Esophagus squamous epithelium (tissue), 5 donors: Measurements from ENCODE around the gene SERPINF2. TPM values are rescaled to one million over a fixed set of nuclear protein-coding genes. Genes with fewer than 3 reads are reported as not detected.
A peak's percentile ranks its signal among the peaks of the same experiment; 100 is the strongest.

Experiments used
- DNase-seq: peaks from one replicate; lab custom pipeline; 2025; lab: John Stamatoyannopoulos, UW
- H3K27ac ChIP-seq, 4 donors: fragments of 200-600 bp; sonication (generic); one replicate each; pipeline ENCODE4 v1.5.1; 2016 to 2019; ENCODE audit warnings: mild to moderate bottlenecking in 1 of 4
- H3K27me3 ChIP-seq, 4 donors: fragments of 200-600 bp; sonication (generic); 1 replicate in 3 of 4; 2 replicates in 1 of 4; pipeline versions ENCODE4 v1.5.1 to v1.6.0; 2017 to 2021; ENCODE audit warnings: antibody characterized with exemption in 1 of 4
- H3K36me3 ChIP-seq, 3 donors: fragments of 200-600 bp; sonication (generic); one replicate each; pipeline ENCODE4 v1.5.1; 2016 to 2019
- H3K4me1 ChIP-seq, 3 donors: fragments of 200-600 bp; sonication (generic); one replicate each; pipeline ENCODE4 v1.5.1; 2017 to 2019
- H3K4me3 ChIP-seq, 4 donors: fragments of 200-600 bp; sonication (generic); 1 replicate in 3 of 4; 2 replicates in 1 of 4; pipeline ENCODE4 v1.5.1; 2016 to 2019; ENCODE audit warnings: mild to moderate bottlenecking in 2 of 4, moderate library complexity in 1 of 4
- H3K9me3 ChIP-seq, 3 donors: fragments of 200-600 bp; sonication (generic); one replicate each; pipeline ENCODE4 v1.5.1; 2016 to 2019
- POLR2A ChIP-seq, 4 donors: fragments of 450-650 bp; IDR thresholded peaks; one replicate each; pipeline ENCODE4 v1.6.1; 2017; ENCODE audit warnings: antibody characterized with exemption in 4 of 4, mild to moderate bottlenecking in 4 of 4, moderate library complexity in 3 of 4
- WGBS, 2 donors: methylation state at CpG; one replicate each; pipeline ENCODE4 v1.1.5; 2018; 5-methylcytosine and 5-hydroxymethylcytosine counted together
- intact Hi-C: fragments of 100-400 bp; cut with DNase I; formaldehyde crosslinking; loops from one replicate; pipeline ENCODE4 v1.15.0; 2022
- total RNA-seq, 4 donors: library from RNA; depleted of rRNA; stranded (reverse); fragments of >200 nt; gene quantifications; one replicate each; pipeline ENCODE4 v1.1.0, GENCODE V29; 2016
- TF ChIP-seq, protein P1 (sequence below), 6 experiments: fragments of 450-650 bp in 4 of 6; fragments of 200-600 bp in 2 of 6; sonication (generic) in 2 of 6; IDR thresholded peaks; one replicate each; pipeline ENCODE4 v1.5.1; 2016 to 2019; ENCODE audit warnings: antibody characterized with exemption in 6 of 6, mild to moderate bottlenecking in 4 of 6, moderate library complexity in 4 of 6
- donor health status: DM: yes; HTN: yes; CAD: no.

Gene SERPINF2
- total RNA-seq, 4 donors from 2014 or later: 0.22 to 7.1 (median 1.6) TPM

DNA sequence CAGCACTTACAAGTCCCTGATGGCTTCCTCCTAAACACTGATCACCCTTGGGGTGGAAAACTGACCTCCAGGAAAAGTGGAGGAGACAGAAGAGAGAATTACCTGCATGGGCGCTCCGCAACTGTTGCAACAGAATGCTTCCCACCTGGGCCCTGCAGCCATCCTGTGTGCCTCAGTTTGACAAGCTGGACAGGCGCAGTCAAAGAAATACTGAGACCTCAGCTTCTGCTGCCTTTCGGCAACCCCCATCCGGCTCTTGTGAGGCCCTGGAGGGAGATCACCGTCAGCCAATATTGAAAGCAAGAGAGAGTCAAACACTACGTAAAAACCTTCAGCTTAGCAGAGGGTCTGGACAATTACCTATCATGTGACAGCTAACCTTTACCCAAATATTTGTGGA lies 44.0 kb downstream of the SERPINF2 start:
- H3K4me3 ChIP-seq: no peak overlapping the region
- 77 to 88% methylated on average over 5 to 7 of the region's 7 CpGs for WGBS, 2 donors
- H3K27me3 ChIP-seq: no peaks in the 10 kb centered on the region
- H3K27ac ChIP-seq: peak overlapping the region; percentile 52 to 90 (median 71)
- H3K4me1 ChIP-seq: peaks cover 21 to 63% (median 34%) of the 10 kb centered on the region in 3 donors
- TF ChIP-seq, protein P1, sequence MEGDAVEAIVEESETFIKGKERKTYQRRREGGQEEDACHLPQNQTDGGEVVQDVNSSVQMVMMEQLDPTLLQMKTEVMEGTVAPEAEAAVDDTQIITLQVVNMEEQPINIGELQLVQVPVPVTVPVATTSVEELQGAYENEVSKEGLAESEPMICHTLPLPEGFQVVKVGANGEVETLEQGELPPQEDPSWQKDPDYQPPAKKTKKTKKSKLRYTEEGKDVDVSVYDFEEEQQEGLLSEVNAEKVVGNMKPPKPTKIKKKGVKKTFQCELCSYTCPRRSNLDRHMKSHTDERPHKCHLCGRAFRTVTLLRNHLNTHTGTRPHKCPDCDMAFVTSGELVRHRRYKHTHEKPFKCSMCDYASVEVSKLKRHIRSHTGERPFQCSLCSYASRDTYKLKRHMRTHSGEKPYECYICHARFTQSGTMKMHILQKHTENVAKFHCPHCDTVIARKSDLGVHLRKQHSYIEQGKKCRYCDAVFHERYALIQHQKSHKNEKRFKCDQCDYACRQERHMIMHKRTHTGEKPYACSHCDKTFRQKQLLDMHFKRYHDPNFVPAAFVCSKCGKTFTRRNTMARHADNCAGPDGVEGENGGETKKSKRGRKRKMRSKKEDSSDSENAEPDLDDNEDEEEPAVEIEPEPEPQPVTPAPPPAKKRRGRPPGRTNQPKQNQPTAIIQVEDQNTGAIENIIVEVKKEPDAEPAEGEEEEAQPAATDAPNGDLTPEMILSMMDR (IDR thresholded peaks at IDR 0.05): no peak
- TF ChIP-seq POLR2A (IDR thresholded peaks at IDR 0.05): no peak
- no peak for DNase-seq
- H3K36me3 ChIP-seq: peaks cover 0 to 22% (median 5%) of the 10 kb centered on the region in 3 donors
- intact Hi-C loops: no loop called here
- no peaks in the 10 kb centered on the region for H3K9me3 ChIP-seq

DNA sequence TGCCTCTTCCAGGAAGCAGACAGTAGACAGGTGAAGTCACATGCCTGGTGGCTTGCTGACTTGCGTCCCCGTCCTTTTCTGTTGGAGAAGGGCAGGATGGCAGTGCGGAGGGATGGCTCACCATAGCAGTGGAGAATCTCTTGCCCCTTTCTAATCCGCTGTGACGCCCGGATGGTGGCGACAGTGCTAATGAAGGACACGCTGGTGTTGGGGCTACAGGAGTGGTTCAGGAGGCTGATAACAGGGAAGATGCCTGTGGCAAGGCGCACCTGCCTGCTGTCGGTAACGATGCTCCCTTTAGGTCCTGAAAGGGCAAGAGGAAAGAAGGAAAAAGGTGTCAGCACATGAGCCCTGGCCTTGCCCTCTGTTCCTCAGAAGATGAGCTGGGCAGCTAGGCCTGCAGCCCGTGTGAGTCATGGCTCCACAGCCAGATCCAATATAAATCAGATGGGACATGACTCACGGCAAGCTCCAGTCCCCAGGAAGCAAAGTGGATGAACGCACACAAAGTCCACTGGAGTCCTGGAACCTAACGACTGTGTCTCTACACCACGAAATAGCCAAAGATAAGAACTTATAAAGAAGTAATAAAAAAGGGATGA lies 44.7 kb downstream of the SERPINF2 start:
- 61 to 64% methylated on average over 15 to 16 of the region's 16 CpGs for WGBS, 2 donors
- Histone ChIP-seq H3K4me3 (no peak overlapping the region), H3K4me1 (peaks cover 21 to 59% (median 32%) of the 10 kb centered on the region in 3 donors), H3K27ac (peak overlapping the region; percentile 52 to 90 (median 71)), H3K9me3 (no peaks in the 10 kb centered on the region), H3K36me3 (peaks cover 0 to 22% (median 5%) of the 10 kb centered on the region in 3 donors), H3K27me3 (no peaks in the 10 kb centered on the region)
- intact Hi-C loops: no loop called here
- TF ChIP-seq POLR2A (IDR thresholded peaks at IDR 0.05): peak in 1 of 4 donors; percentile 18
- TF ChIP-seq, protein P1 (IDR thresholded peaks at IDR 0.05): no peak
- no peak for DNase-seq

DNA sequence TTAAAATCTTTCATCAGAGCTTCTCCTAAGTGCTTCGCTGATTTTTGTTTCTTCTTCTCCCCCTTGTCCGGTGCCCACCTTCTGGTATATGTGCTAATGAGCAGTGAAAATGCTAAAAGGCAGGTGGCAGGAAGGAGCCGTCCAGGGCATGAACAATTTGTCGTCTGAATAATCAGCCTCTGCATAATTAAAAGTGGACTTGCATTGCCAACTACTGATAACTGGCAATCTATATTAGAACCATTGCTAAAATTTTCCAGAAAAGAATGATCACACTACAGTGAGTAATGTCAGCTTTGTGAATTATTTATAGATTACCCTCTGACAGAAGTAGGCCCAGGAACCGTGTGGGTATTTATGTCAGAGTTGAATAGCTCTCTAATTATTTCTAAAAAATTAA lies 47.3 kb downstream of the SERPINF2 start:
- Histone ChIP-seq H3K4me3 (no peak overlapping the region), H3K9me3 (no peaks in the 10 kb centered on the region), H3K27ac (no peak overlapping the region), H3K4me1 (peaks cover 6 to 50% (median 18%) of the 10 kb centered on the region in 3 donors), H3K36me3 (peaks cover 0 to 22% (median 5%) of the 10 kb centered on the region in 3 donors), H3K27me3 (no peaks in the 10 kb centered on the region)
- intact Hi-C loops: no loop called here
- WGBS, 2 donors: 48 to 57% methylated on average over 5 of the region's 5 CpGs
- DNase-seq: no peak
- TF ChIP-seq POLR2A (IDR thresholded peaks at IDR 0.05): no peak
- TF ChIP-seq, protein P1 (IDR thresholded peaks at IDR 0.05): no peak

DNA sequence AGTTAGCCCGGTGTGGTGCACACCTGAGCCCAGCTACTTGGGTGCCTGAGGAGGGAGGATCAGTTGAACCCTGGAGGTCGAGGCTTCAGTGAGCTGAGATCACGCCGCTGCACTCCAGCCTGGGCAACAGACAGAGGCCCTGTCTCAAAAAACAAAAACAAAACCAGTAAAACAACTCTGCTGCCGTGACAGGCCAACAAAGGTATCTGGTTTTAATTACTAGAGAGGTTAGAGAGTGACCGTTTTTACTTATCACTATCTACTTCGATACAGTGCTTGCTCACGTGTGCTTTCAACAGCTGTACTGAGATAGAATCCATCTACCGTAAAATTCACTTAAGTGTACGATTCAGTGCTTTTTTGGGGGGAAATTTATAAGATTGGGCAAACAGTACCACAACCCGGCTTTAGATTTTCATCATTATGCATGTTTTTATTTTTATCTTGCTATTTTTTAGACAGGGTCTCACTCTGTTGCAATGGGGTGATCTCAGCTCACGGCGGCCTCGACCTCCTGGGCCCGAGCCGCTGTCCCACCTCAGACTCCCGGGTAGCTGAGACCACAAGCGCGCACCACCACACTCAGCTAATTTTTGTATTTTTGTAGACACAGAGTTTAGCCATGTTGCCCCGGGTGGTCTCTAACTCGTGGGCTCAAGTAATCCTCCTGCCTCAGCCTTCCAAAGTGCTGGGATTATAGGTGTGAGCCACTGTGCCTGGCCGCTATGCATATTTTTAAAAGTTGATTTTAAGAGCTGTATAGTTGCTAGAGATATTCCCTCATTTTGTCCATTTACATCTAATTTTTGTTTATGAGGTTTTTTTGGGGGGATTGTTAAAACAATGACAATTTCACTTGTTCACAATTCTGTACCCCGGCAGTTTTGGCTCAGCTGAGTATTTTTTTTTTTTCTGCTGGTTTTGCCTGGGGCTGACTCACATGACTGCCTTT lies 50.1 kb downstream of the SERPINF2 start:
- 60 to 76% methylated on average over 20 to 23 of the region's 23 CpGs for WGBS, 2 donors
- no peak for DNase-seq
- Histone ChIP-seq H3K9me3 (no peaks in the 10 kb centered on the region), H3K27ac (peak overlapping the region in 2 of 4 donors; percentile 21 to 26), H3K4me1 (peaks cover 0 to 36% (median 14%) of the 10 kb centered on the region in 3 donors), H3K36me3 (no peaks in the 10 kb centered on the region), H3K27me3 (no peaks in the 10 kb centered on the region), H3K4me3 (no peak overlapping the region)
- TF ChIP-seq, protein P1 (IDR thresholded peaks at IDR 0.05): no peak
- TF ChIP-seq POLR2A (IDR thresholded peaks at IDR 0.05): no peak
- intact Hi-C loops: no loop called here

DNA sequence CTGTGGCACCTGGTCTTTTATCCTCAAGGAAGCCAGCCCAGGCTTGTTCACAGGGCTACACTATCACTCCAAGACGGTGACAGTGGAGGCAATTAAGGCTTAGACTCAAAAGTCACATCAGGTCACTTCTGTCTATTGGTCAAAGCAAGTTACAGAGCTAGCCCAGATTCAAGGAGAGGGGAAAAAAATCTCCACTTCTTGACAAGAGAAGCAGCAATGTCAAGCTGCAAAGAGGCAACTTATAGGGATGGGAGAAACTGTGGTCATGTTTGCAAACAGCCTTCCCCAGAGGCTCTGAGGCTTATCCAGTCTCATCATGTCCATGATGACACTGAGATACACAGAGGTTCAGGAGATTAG lies 50.8 kb downstream of the SERPINF2 start:
- H3K4me3 ChIP-seq: no peak overlapping the region
- DNase-seq: no peak
- no peak for TF ChIP-seq POLR2A (IDR thresholded peaks at IDR 0.05)
- TF ChIP-seq, protein P1 (IDR thresholded peaks at IDR 0.05): no peak
- H3K27ac ChIP-seq: peak overlapping the region in 3 of 4 donors; percentile 25 to 45 (median 26)
- intact Hi-C loops: no loop called here
- H3K36me3 ChIP-seq: peaks cover 0 to 3% (median 0%) of the 10 kb centered on the region in 3 donors
- peaks cover 0 to 33% (median 11%) of the 10 kb centered on the region in 3 donors for H3K4me1 ChIP-seq
- WGBS, 2 donors: 33 to 60% methylated on average over 1 of the region's 1 CpG
- H3K9me3 ChIP-seq: no peaks in the 10 kb centered on the region
- H3K27me3 ChIP-seq: no peaks in the 10 kb centered on the region
